Measurements from ENCODE around the gene SPP1.
A peak's percentile ranks its signal among the peaks of the same experiment; 100 is the strongest.
"Not testable (repeated sequence)": the region's sequence is repeated elsewhere in the genome, so short reads cannot be mapped to it uniquely, and the experiment has no call there.

Gene SPP1

DNA sequence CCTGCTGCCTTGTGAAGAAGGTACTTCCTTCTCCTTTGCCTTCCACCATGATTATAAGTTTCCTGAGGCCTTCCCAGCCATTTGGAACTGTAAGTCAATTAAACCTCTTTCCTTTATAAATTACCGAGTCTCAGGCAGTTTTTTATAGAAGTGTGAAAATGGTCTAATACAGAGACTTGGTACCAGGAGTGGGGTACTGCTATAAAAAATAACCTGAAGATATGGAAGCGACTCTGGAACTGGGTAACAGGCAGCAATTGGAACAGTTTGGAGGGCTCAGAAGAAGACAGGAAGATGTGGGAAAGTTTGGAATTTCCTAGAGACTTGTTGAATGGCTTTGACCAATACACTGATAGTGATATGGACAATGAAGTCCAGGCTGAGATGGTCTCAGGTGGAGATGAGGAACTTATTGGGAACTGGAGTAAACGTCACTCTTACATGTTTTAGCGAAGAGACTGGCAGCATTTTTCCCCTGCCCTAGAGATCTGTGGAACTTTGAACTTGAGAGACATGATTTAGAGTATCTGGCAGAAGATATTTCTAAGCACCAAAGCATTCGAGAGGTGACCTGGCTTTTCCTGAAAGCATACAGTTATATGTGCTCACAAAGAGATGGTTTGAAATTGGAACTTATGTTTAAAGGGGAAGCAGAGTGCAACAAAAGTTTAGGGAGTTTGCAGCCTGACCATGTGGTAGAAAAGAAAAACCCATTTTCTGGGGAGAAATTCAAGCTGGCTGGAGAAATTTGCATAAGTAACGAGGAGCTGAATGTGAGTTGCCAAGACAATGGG, 50.6 kb downstream of the SPP1 start:
- not testable (repeated sequence) for DNase-seq (ENCODE audit: low read depth)

DNA sequence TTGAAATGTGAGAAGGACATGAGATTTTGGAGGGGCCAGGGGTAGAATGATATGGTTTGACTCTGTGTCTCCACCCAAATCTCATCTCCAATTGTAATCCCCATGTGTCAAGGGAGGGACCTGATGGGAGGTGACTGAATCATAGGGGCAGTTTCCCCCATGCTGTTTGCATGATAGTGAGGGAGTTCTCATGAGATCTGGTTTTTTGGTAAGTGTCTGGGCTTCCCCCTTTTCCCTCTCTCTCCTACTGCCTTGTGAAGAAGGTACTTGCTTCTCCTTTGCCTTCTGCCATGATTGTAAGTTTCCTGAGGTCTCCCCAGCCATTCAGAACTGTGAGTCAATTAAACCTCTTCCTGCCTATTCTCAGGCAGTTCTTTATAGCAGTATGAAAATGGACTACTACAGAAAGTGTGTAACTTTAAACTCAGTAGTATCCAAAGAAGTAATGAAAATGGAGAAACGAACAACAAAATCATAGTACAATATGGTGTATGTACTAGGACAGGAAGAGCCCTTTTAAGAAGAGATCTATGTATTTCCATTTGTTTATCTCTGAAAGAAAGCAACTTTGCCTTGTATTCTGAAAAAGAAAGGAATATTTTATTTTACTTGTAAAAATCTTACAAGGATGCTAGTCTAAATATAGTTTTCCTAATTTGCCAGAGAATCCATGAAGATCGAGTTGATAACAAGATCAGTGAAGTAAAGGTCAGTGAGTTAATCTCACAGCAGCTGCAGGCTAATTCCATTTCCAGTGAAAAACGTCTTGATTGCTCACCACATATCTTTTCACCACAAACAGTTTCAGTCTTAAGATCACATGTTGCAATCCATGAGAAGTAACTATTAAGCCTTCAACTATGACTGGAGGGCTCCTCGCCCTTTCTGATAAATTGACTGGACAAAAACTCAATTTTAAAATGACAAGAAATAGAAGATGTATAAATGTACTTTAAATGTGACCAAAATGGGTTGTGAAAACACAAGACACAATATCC, 52.4 kb downstream of the SPP1 start:
- peak; percentile 73 for DNase-seq (ENCODE audit: low read depth)

DNA sequence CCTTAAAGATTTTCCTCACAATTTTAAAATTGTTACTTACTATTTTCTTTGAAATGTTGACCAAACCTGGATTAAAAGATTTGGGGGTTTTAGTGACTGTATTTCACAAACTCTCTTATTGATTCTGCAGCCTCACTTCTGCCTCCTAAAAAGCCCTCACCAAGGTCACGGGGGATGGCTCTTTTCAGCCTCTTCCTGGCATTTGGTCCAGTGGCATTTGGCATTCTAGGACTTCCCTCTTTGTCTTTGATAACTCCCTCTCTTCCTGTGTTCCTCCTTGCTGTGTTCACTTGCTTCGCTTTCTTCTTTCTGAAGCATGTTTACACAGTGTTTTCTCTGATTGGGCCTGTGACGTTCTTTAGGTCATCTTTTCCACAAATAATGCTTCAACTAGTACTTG, 53.4 kb downstream of the SPP1 start:
- DNase-seq (ENCODE audit: low read depth): no peak

DNA sequence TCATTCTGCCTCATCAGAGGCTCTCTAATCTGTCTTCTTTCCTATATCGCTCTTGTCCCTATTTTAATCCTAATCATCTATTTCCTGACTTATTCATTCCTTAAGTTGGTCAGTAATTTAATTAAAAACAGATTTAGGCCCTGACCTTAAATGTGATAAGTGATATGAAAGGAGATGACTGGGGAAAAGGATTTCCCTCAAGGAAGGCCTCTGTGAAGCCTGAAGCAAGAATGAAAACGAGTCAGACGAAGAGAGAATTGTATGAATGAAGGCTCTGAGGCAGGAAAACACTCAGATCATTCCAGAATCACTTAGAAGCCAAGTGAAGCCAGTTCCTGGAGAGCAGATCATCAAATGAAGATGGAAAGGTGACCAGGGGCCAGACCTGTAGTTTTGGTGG, 54.0 kb downstream of the SPP1 start:
- no peak for DNase-seq (ENCODE audit: low read depth)

DNA sequence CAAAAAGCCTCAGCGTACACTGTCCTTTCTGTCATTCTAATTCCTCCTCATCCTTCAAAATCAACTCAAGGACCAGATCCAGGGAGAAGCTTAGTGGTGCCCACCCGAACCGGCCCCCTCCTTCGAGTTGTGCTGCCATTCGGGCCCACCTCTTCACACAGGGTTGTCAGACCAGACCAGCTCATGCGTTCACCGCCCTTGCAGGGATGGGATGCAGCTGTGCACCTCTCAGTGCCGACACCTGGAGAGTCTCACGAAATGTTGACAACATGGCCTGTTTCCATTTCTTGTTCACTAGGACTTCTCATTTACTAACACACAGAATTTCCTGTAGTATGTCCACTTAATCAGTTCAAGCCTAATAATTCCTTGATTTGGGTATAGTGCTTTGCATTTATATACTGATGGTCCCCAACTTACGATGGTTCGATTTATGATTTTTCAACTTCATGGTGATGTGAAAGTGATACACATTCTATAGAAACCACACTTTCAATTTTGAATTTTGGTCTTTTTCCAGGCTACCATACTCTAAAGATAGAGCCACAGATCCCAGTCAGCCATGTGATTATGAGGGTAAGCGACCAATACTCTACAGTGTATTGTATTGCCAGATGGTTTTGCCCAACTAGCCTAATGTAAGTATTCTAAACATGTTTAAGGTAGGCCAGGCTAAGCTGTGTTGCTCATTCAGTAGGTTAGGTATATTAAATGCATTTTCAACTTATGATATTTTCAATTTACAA, 55.2 kb downstream of the SPP1 start:
- DNase-seq (ENCODE audit: low read depth): no peak

Measured in fibroblast of the conjunctiva (primary cell).